ENCODE results near the gene PRSS50.

The PRSS50 gene

DNA sequence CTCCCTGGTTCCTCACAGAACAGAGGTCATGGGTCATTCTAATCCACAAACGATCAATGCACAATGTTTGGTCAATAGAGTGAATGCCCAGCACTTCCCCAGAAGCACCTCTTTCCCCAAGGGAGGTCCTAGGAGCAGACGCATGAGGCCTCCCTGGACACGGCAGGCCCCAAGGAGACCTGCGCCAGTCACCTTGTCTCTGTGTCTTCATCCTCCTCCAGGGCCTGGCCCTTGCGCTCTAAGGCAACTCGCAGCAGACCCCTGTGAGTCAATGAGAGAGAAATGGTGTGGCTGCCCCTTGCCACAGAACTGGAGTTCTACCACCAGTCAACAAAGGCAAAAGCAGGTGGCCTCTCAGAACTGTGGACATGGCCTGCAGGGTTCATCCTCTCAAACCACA is 42.2 kb downstream of the PRSS50 start:
- TF ChIP-seq, protein P1, sequence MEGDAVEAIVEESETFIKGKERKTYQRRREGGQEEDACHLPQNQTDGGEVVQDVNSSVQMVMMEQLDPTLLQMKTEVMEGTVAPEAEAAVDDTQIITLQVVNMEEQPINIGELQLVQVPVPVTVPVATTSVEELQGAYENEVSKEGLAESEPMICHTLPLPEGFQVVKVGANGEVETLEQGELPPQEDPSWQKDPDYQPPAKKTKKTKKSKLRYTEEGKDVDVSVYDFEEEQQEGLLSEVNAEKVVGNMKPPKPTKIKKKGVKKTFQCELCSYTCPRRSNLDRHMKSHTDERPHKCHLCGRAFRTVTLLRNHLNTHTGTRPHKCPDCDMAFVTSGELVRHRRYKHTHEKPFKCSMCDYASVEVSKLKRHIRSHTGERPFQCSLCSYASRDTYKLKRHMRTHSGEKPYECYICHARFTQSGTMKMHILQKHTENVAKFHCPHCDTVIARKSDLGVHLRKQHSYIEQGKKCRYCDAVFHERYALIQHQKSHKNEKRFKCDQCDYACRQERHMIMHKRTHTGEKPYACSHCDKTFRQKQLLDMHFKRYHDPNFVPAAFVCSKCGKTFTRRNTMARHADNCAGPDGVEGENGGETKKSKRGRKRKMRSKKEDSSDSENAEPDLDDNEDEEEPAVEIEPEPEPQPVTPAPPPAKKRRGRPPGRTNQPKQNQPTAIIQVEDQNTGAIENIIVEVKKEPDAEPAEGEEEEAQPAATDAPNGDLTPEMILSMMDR (IDR thresholded peaks at IDR 0.05; ENCODE audit: low read depth, low read length) = no peak
- no peak overlapping the region for H3K4me3 ChIP-seq (replicated peaks in 1 of 2; ENCODE audit: low read depth in 2 of 2, low read length in 2 of 2)
- DNase-seq (ENCODE audit: low read depth in 2 of 2) = no peak

GRCh38 chr3:46674031-46674845 is 43.4 kb downstream of the PRSS50 start:
- TF ChIP-seq, protein P1 (IDR thresholded peaks at IDR 0.05; ENCODE audit: low read depth, low read length) = peak; percentile 12
- no peak overlapping the region for H3K4me3 ChIP-seq (replicated peaks in 1 of 2; ENCODE audit: low read depth in 2 of 2, low read length in 2 of 2)
- no peak for DNase-seq (ENCODE audit: low read depth in 2 of 2)

DNA sequence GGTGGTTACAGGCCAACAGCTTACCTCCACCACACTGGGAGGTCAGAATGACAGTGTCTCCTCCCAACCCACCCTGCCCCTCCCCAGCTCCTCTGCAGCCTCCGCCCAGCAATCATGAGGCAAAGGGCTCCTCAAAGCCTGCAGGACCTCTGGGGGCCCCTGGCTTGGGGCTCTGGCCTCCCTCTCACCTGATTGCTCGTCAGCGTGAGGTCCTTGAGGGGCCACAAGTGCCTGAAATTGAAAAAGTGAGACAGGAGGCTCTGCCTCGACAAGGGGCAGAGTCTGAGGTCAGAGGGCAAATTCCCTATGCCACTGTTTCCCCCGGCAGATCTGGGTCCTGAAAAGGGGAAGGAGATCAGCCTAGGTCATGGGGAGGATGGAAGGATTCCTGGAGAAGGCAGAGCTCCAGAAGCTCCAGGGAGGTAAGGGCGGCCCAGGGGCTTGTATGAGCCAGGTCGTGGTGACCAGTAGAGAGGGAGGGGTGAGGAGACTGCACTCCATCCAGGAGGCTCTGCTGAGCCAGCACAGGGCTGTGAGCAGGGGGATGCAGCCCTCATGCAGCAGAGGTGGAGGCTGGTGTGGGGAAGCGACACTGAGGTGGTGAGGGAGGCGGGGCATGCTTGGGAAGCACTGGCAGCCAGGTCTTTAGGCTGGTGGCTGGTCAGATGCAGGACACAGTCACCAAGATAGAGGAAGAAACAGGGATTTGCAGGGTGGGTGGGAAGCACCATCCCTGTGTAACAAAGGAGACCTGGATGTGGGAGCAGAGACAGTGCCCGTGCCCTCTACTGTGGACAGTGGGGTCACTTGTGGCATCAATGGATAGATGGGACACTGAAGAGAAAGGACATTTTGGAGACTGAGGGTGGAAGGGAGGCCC is 44.3 kb downstream of the PRSS50 start:
- no peak overlapping the region for H3K4me3 ChIP-seq (replicated peaks in 1 of 2; ENCODE audit: low read depth in 2 of 2, low read length in 2 of 2)
- DNase-seq (ENCODE audit: low read depth in 2 of 2) = no peak
- TF ChIP-seq, protein P1 (IDR thresholded peaks at IDR 0.05; ENCODE audit: low read depth, low read length) = no peak

DNA sequence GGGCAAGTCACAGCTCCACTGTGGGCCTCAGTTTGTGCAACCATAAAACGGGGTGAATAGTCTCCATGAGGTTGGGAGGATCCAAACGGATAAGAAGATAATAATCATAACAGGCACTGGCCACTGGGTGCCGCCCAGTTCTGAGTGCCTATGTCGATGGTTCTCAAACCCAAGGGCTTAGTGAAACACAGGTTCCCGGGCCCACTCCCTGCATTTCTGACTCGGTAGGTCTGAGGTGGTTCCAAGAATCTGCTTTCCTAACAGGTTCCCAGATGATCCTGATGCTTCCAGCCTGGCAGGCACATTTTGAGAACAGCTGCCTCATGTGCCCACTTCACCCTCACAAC is 45.3 kb downstream of the PRSS50 start:
- TF ChIP-seq, protein P1 (IDR thresholded peaks at IDR 0.05; ENCODE audit: low read depth, low read length) = no peak
- DNase-seq (ENCODE audit: low read depth in 2 of 2) = no peak

GRCh38 chr3:46671541-46672348 is 45.9 kb downstream of the PRSS50 start:
- TF ChIP-seq, protein P1 (IDR thresholded peaks at IDR 0.05; ENCODE audit: low read depth, low read length) = no peak
- no peak overlapping the region for H3K4me3 ChIP-seq (replicated peaks in 1 of 2; ENCODE audit: low read depth in 2 of 2, low read length in 2 of 2)
- no peak for DNase-seq (ENCODE audit: low read depth in 2 of 2)

More for the DNA sequence above, 45.3 kb downstream of the PRSS50 start:
- H3K4me3 ChIP-seq (replicated peaks in 1 of 2; ENCODE audit: low read depth in 2 of 2, low read length in 2 of 2) = no peak overlapping the region

- DNase-seq (ENCODE audit: low read depth in 2 of 2) = no peak
- no peak overlapping the region for H3K4me3 ChIP-seq (replicated peaks in 1 of 2; ENCODE audit: low read depth in 2 of 2, low read length in 2 of 2)
- TF ChIP-seq, protein P1 (IDR thresholded peaks at IDR 0.05; ENCODE audit: low read depth, low read length) = no peak
Observed at GRCh38 chr3:46670891-46671427, 46.7 kb downstream of the PRSS50 start.
